Sigmoid colon (tissue), 3 donors: ENCODE data around the gene TKT.

Experiments used
- CTCF ChIP-seq, 4 experiments: fragments of 450-650 bp in 3 of 4; fragments of 200-600 bp in 1 of 4; IDR thresholded peaks; one replicate each; pipeline ENCODE4 v1.5.1; 2016 to 2019; ENCODE audit warnings: antibody characterized with exemption in 4 of 4, mild to moderate bottlenecking in 3 of 4, moderate library complexity in 2 of 4
- POLR2A ChIP-seq, 2 donors: fragments of 450-650 bp; IDR thresholded peaks; one replicate each; pipeline ENCODE4 v1.6.1; 2016; ENCODE audit warnings: antibody characterized with exemption in 2 of 2, mild to moderate bottlenecking in 2 of 2, moderate library complexity in 2 of 2

DNA sequence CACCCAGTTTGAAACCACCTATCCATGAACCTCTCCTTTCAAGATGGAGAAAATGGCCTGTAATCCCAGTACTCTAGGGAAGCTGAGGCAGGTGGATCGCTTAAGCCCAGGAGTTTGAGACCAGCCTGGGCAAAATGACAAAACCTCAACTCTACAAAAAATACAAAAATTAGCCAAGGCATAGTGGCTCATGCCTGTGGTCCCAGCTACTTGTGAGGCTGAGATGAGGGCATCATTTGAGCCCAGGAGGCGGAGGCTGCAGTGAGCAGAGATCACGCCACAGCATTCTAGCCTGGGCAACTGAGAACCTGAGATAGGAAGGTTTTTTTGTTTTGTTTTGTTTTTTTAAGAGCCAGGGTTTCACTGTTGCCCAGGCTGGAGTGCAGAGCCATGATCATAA lies 5.4 kb downstream of the TKT start:
- TF ChIP-seq CTCF (IDR thresholded peaks at IDR 0.05) (no peak), POLR2A (IDR thresholded peaks at IDR 0.05) (no peak)
